HG03442 (cell line): ENCODE measurements around the gene TUT4.

Experiments
- ATAC-seq: cut with Tn5 transposase; IDR thresholded peaks from one replicate; pipeline ENCODE4 v1.9.1; 2021; ENCODE audit warnings: mild to moderate bottlenecking, moderate library complexity; ENCODE audit not compliant: unreplicated experiment

TUT4 gene

DNA sequence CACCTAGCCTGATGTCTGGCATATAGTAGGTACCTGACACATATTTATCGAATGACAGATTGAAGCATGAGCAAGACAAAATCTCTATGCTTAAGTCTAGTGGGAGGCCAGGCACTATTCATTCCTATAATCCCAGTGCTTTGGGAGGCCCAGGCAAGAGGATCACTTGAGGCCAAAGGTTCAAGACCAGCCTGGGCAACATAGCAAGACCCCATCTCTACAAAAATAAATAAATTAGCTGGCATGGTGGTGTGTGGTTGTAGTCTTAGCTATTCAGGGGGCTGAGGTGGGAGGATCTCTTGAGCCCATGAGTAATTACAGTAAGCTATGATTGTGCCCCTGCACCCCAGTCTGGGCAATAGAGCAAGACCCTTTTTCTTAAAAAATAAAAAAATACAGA, 23.2 kb upstream of the TUT4 start:
- no peak for ATAC-seq

DNA sequence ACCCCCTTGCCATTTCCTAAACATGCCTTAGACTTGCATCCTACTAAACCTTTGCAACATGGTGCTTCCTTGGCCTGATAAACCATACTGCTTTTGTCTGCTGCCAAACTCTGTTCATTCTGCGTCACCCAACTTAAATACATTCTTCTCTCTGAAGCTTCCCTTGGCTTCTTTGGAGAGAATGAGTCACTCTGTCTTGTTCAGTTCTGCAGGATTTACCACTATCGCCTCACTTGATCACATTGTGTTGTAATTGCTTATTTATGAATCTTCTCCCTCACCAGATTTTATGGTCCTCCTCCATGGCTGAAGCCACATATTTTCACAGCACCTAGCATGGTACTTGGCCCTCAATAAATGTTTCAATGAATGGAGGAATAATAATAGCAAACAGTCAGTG, 21.7 kb upstream of the TUT4 start:
- no peak for ATAC-seq

DNA sequence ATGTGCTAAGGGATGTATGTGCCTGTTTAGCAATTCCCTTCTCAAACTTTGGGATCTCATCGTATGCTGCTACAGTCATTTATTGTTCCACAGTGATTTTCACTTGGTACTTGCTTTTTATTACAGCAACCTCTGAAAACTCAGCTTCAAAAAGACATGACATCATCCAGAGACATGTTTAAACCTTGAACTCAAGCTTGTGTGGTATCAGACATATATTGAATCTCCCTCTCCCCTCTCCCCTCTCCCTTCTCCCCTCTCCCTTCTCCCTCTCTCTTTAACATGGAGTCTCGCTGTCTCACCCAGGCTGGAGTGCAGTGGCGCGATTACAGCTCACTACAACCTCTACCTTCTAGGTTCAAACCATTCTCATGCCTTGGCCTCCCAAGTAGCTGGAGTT, 19.5 kb upstream of the TUT4 start:
- no peak for ATAC-seq

DNA sequence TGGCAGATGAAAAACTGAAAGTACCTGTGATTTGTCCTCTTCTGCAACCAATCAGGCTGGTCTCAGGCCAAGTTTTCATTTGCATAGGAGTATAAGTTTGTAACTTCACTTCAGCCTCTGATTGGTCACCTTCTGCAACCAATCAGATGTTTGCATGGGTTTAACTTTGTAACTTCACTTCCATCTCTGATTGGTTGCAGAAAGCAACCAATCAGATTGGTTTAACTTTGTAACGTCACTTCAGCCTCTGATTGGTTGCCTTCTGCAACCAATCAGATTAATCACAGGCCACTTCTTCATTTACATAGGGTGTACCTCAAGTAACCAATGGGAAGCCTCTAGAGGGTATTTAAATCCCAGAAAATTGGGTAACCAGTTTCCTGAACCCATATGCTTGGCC, 18.9 kb upstream of the TUT4 start:
- ATAC-seq, result no peak

DNA sequence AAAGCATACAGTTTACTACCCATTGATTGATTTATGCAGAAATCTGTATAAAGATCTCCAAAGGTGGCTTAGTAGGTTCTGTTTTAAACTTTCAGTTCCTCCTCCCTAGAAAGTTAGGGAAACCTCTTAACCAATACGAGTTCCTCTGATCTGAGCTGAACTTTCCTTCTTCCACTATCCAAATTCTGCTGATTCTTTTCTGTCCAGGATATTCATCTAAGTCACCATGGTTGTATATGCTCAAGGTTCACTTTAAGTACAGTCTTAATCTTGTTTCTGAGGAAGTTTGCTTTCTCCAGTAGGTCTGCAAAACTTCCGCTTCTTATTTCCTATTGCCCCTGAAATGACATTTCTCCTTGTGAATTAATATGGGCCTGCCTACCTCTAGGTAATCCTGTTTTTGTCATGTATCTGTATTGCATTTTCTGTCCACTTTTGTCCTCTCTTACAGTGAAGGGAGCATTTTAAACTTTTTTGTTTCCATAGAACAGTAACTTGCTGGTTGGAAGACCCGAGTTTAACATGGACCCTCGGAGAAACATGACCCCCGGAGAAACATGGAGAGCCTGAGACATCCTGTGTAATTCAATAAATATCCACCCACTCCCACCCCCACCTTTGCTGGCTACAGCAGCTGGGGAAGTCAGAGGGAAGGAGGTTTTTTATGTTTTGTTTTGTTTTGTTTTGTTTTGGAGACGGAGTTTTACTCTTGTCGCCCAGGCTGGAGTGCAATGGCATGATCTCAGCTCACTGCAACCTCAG, 16.7 kb upstream of the TUT4 start:
- ATAC-seq, result no peak

DNA sequence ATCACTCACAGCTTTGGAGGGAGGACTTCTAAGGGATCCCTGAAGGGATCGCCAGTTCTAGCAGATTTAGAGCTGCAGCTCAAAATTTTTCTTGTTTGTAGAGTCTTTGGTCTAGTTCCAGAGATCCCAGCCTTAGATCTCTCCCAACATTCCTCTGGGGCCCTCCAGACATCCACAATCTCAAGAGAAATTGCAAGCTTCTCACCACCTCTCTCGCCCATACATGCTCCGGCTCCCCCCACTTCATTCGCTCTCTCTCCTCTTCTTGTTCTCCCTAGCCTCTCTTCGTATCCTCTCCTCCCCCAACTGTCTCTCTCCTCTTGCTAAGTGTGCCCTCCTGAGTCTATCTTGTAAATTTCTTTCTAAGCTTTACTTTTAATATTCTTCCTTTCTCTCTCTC, 15.1 kb upstream of the TUT4 start:
- ATAC-seq, result no peak

DNA sequence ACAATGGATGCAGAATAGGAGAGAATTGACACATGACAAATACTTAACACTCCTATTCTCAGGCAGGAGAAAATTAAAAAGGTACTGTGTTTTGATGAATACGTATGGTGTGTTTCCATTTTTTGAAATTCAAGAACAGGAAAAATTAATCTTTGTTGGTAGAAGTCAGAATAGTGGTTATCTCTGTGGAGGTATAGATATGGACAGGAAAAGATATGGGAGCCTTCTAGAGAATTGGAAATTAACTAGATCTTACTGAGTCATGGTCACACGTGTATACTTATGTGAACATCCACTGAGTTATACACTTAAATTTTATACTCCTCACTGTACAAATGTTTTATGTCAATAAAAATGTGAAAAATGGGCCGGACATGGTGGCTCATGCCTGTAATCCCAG, 9.9 kb upstream of the TUT4 start:
- ATAC-seq, result no peak

DNA sequence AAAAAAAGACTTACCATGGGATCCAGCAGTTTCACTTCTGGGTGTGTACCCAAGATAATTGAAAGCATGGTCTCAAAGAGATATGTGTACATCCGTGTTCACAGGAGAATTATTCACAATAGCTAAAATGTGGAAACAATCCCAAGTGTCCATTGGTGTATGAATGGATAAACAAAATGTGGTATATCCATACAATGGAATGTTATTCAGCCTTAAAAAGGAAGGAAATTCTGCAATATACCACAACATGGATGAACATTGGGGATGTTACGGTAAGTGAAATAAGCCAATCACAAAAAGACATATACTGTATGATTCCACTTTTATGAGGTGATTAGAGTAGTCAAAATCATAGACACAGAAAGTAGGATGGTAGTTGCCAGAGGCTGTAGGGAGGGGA, 7.0 kb upstream of the TUT4 start:
- no peak for ATAC-seq

DNA sequence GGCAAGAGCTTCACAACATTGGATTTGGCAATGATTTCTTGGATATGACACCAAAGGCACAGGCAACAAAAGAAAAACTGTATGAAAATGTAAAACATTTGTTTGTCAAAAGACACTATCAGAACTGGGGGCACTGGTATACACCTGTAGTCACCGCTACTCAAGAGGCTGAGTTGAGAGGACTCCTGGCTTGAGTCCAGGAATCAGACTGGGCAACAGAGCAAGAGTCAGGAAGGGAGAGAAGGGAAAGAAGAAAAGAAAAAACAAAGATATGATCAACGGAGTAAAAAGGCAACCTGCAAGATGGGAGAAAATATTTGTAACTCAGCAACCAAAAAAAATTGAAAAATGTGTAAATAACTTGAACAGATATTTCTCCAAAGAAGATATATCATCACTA, 6.0 kb upstream of the TUT4 start:
- ATAC-seq, result no peak

DNA sequence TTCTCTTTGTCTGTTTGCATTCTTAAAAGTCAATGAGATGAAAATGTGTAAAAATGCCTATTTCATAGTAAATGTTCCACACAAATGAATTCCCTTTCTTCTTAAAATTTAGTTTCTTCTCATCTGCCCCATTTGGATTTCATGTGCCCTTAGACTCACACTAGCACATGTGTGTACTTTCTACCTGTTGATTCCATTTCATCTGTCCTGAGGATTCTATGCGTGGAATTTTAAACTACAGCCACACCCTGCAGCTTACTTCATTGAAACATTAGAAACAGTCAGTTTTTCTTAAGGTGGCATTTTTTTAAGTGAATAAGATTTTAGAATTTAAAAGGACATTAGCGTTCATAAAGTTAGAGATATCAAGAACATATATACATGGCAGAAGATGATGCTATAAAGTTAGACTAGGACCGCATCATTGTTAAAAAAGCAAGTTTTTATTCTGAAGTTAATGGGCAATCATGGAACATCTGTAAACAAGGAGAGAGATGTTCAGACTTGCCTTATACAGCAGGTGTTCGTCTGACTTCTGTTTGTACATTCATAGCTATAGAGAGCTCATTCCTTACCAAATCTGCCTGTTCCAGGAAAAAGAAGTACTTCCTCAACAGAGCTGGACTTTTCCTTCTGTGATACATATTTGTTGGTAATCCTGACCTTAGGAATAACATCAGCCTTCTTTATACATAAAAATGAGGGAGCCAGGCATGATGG, 3.9 kb upstream of the TUT4 start:
- no peak for ATAC-seq

DNA sequence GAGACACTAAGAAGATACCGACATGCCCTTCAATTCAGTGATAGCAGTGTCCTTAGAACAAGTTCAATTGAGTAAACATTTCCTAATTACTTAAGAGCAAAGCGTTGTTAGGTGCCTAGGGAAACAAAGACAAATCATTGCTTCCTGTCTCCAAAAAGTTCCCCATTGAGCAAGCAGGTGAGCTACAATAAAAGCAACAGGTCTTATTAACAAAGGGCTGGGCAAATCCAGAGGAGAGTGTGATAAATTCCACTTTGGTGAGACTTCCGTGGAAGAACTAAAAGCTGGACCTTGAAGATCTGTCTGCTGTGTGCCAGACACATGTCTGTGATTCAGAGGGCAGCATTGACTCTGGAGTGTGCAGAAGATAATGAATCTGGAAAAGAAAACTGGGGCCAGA, 1.9 kb upstream of the TUT4 start:
- no peak for ATAC-seq

DNA sequence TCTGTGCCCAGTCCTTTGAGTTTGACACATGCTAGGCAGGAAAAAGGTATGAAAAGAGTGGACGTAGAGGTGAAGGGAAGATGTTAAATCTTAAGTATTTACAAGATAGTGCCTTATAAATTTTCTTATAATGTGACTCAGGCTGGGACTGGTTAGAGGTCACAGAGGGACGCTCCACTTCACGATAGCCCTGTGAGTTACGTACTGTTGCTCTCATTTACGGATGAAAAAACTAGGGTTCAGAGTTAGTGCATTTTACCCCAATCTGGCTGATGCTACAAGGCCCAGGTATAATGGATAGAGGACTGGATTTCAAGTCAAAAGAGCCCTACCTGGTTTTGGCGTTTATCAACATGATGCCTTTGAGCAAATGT, 1.4 kb upstream of the TUT4 start:
- no peak for ATAC-seq

DNA sequence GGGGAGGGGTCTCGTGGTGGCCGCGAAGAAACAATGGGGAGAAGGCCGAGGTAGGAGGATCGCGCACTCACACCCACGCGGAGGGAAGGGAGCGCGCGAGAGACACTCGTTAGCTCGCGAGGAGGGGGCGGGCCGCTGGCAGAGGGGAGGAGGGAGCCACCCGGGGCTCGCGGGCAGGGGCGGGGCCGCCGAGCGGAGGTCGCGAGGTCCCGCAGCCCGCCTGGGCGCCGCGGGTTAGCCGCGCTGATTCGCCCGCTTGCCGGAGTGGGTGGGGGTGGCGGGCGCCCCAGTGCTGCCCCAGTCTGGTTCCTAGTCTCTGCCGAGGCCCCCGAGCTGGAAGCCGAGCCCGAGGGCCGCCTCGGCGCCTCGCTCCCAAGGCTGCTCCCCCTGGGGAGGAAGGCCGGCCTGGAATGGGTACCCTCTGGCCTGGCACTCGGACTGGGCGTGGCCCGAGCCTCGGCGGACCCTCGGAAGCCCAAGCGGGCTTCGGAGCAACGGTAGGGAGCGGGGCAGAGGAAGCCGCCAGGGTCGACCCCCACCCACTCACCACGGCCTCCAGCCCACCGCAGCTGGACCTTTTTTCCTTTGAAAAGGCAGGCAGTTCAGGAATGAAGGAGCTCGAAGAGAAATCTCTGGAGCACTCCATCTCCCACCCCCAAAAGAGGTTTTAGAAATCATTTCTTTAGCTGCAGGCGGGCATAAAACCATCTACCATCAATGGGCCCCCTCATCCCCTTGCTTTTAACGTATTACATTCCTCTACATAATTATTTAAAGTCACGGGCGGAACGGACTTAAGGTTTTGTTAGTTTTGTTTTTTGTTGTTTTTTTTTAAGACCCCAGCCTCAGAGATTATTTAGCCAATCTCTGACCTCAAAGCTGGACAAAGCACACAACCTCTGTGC, 722 bp upstream of the TUT4 start:
- peak; percentile 59 for ATAC-seq

DNA sequence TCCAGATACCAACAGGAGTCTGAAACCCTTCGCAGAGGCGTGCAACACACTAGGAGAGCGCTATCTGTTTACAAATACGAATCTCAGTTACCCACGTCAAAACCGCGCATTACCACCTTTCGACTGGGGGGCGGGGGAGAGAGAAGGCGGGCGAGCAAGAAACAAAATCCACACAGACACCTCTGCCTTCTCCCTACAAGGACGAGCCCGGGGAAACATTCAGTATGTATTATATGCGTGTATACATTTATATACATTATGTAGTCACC, 722 bp downstream of the TUT4 start:
- ATAC-seq, result peak; percentile 23

DNA sequence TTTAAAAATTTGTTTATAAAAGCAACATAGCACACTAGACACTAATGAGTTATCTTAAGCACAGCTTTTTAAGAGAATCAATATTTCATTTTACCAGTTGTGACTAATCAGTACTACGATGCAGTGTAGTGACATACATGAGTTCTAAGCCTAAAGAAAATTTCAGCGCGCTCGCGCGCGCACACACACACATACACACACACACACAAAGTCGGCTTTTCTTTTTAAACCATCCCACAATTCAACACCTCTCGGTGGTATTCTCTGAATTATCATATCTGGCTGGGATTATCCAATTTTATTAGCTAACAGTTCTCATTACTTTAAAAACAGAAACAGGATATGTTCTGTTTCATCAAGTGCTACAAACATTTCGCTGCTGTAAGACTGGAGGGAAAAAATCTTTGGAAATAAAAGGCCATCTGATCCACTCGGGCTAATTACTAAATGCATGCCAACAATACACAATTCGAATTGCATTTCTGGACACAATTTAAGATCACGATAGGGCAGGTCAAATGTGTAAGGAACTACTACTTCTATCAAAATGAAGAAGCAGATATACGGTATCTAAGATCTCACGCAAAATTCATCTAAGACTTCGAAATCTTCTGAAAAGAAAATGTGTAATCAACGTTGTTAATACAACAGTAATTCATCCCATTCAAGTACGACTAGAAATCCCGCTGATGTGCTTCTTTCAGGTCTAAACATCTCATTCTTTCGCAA, 1.2 kb downstream of the TUT4 start:
- no peak for ATAC-seq

DNA sequence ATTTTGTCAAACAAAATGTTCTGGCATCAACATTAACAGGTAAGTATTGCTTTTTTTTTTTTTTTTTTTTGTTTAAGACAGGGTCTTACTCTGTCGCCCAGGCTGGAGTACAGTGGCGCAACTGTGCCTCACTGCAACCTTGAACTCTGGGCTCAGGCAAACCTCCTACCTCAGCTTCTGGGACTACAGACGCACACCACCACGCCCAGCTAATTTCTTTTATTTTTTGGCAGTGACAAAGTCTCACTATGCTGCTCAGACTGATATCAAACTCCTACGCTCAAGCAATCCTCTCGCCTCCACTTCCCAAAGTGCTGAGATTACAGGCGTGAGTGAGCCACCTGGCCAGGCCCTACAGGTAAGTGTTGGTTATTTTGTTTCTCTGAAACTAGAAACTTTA, 2.4 kb downstream of the TUT4 start:
- ATAC-seq, result no peak

DNA sequence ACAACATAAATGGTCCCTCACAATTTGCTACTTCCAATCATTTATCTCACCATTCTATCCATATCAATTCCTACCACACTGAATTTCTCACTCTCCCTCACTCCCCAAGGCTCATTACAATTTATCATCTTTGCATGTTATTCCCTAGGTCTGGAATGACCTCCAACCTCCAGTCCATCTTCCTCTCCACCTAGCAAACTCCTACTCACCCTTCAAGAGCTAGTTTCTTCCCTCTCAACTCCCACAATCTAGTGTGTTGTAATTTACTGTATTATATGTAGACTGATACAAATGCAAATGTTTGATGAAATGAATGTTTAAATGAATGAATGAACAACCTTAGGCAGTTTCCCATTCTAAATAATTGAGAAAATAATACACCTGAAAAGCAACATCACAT, 3.6 kb downstream of the TUT4 start:
- ATAC-seq, result no peak

DNA sequence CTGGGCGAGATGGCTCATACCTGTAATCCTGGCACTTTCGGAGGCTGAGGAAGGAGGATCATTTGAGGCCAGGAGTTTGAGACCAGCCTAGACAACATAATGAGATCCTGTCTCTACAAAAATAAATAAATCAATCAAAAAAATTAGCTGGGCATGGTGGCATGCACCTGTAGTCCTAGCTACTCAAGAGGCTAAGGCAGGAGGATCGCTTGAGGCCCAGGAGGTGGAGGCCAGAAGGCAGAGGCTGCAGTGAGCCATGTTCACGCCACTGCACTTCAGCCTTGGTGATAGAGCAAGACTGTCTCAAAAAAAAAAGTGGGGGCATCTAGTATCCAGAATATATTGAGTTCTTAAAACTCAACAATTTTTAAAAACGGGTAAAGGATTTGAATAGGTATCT, 6.0 kb downstream of the TUT4 start:
- ATAC-seq, result no peak

DNA sequence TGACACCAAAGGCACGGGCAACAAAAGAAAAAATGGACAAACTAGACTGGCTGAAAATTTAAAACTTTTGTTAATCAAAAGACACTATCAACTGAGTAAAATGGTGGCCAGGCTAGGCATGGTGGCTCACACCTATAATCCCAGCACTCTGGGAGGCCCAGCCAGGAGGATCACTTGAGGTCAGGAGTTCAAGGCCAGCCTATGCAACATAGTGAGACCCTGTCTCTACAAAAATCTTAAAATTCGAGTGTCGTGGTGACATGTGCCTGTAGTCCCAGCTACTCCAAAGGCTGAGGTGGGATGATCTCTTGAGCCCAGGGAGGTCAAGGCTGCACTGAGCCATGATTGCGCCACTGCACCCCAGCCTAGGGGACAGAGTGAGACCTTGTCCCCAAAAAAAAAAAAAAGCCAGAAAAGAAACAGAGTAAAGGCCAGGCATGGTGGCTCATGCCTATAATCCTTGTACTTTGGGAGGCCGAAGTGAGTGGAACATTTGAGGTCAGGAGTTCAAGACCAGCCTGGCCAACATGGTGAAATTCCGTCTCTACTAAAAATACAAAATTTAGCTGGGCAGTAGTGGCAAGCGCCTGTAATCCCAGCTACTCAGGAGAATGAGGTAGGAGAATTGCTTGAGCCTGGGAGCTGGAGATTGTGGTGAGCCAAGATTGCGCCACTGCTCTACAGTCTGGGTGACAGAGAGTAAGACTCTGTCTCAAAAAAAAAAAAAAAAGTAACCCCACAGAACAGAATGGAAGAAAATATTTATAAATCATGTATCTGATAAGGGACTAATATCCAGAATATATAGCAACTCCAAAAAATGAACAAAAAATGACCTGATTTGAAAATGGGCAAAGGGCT, 8.0 kb downstream of the TUT4 start:
- ATAC-seq, result no peak

DNA sequence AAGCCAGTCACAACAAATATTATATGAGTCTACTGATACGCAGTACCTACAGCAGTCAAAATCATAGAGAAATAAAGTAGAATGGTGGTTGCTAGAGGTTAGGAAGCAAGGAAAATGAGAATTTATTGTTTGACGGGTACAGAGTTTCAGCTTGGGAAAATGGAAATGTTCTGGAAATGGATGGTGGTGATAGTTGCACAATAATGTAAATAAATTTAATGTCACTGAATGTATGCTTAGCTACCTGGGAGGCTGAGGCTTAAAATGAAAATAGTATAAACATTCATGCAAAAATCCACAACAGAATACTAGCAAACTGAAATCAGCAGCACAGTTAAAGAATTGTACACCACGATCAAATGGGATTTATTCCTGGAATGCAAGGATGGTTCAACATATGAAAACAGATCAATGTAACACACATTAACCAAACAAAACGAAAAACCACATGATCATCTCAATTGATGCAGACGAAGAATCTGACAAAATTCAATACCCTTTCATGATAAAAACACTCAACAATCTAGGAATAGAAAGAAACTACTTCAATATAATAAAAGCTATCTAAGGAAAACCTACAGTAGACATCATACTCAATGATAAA, 10.7 kb downstream of the TUT4 start:
- ATAC-seq, result no peak
